Hepatocyte (in vitro differentiated cells): ENCODE data around the gene DRC7.

Source experiments
- EZH2phosphoT487 ChIP-seq: fragments of 200-600 bp; sonication (generic); IDR thresholded peaks from one replicate; pipeline ENCODE4 v1.6.1; 2018; ENCODE audit warnings: antibody characterized with exemption, mild to moderate bottlenecking, low read depth, moderate library complexity; ENCODE audit not compliant: unreplicated experiment, severe bottlenecking
- TF ChIP-seq, protein P1 (sequence below): fragments of 200-600 bp; sonication (generic); IDR thresholded peaks from 2 replicates; pipeline ENCODE4 v1.5.1; 2016; ENCODE audit warnings: antibody characterized with exemption, mild to moderate bottlenecking; ENCODE audit not compliant: poor library complexity

DNA sequence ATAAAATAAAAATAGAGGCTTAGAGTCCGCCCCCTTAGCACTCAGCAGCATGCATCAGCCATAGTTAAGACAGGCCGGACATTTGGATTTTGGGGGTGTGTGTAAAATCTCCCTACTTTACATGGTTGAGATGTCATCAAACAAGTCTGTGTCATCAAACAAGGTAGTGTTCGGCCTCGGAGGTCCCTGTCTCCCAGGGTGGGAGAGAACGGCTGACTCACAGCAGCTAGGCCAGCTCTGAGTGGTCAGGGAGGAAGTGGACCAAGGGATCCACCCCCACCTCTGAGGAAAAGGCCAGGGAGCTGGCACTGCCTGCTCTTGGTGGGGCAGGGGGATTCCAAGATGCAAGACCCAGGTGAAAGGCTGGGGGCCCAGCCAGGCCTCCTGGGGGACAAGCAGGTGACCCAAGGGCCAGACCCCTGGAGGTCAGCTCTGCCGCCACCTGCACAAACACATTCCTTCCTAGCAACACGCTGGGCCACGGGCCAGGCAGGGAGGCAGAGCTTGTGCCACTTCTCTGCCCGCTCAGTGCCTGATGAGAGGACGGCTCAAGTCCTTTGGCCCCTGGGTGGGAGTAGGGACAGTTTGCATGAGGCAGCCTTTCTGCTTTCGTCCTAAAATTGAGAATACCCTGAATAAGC lies 79.2 kb downstream of the DRC7 start:
- TF ChIP-seq, protein P1, sequence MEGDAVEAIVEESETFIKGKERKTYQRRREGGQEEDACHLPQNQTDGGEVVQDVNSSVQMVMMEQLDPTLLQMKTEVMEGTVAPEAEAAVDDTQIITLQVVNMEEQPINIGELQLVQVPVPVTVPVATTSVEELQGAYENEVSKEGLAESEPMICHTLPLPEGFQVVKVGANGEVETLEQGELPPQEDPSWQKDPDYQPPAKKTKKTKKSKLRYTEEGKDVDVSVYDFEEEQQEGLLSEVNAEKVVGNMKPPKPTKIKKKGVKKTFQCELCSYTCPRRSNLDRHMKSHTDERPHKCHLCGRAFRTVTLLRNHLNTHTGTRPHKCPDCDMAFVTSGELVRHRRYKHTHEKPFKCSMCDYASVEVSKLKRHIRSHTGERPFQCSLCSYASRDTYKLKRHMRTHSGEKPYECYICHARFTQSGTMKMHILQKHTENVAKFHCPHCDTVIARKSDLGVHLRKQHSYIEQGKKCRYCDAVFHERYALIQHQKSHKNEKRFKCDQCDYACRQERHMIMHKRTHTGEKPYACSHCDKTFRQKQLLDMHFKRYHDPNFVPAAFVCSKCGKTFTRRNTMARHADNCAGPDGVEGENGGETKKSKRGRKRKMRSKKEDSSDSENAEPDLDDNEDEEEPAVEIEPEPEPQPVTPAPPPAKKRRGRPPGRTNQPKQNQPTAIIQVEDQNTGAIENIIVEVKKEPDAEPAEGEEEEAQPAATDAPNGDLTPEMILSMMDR, result no peak
- TF ChIP-seq EZH2phosphoT487, result no peak
